ENCODE data around the gene UFSP1.
"Not testable (repeated sequence)": the region's sequence is repeated elsewhere in the genome, so short reads cannot be mapped to it uniquely, and the experiment has no call there.

DNA sequence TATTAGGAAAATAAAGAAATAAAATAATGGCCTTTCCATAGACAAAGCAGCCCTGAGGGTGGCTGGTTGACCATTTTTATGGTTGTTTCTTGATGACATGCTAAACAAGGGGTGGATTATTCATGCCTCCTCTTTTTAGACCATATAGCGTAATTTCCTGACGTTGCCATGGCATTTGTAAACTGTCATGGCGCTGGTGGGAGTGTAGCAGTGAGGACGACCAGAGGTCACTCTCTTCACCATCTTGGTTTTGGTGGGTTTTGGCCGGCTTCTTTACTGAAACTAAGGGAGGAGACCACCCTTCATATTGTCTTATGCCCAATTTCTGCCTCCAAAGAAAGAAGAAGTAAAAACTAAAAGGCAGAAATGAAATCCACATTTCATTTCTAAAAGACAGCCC lies 29.8 kb upstream of the UFSP1 start:
- not testable (repeated sequence) for TF ChIP-seq JUN (CRISPR knock-in tag; IDR thresholded peaks at IDR 0.05); KLF6 (CRISPR knock-in tag; IDR thresholded peaks at IDR 0.05); HCFC1 (IDR thresholded peaks at IDR 0.05; ENCODE audit: low read depth, low read length)
- TF ChIP-seq, protein P1, sequence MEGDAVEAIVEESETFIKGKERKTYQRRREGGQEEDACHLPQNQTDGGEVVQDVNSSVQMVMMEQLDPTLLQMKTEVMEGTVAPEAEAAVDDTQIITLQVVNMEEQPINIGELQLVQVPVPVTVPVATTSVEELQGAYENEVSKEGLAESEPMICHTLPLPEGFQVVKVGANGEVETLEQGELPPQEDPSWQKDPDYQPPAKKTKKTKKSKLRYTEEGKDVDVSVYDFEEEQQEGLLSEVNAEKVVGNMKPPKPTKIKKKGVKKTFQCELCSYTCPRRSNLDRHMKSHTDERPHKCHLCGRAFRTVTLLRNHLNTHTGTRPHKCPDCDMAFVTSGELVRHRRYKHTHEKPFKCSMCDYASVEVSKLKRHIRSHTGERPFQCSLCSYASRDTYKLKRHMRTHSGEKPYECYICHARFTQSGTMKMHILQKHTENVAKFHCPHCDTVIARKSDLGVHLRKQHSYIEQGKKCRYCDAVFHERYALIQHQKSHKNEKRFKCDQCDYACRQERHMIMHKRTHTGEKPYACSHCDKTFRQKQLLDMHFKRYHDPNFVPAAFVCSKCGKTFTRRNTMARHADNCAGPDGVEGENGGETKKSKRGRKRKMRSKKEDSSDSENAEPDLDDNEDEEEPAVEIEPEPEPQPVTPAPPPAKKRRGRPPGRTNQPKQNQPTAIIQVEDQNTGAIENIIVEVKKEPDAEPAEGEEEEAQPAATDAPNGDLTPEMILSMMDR (CRISPR knock-in tag; IDR thresholded peaks at IDR 0.05) = not testable (repeated sequence)

All from HepG2 (cell line).